Midbrain (tissue), 1 donor: ENCODE measurements around the gene PLD2.
A peak's percentile ranks its signal among the peaks of the same experiment; 100 is the strongest.

Source experiments
- DNase-seq: peaks from one replicate; lab custom pipeline; 2025; lab: John Stamatoyannopoulos, UW

The PLD2 gene, protein sequence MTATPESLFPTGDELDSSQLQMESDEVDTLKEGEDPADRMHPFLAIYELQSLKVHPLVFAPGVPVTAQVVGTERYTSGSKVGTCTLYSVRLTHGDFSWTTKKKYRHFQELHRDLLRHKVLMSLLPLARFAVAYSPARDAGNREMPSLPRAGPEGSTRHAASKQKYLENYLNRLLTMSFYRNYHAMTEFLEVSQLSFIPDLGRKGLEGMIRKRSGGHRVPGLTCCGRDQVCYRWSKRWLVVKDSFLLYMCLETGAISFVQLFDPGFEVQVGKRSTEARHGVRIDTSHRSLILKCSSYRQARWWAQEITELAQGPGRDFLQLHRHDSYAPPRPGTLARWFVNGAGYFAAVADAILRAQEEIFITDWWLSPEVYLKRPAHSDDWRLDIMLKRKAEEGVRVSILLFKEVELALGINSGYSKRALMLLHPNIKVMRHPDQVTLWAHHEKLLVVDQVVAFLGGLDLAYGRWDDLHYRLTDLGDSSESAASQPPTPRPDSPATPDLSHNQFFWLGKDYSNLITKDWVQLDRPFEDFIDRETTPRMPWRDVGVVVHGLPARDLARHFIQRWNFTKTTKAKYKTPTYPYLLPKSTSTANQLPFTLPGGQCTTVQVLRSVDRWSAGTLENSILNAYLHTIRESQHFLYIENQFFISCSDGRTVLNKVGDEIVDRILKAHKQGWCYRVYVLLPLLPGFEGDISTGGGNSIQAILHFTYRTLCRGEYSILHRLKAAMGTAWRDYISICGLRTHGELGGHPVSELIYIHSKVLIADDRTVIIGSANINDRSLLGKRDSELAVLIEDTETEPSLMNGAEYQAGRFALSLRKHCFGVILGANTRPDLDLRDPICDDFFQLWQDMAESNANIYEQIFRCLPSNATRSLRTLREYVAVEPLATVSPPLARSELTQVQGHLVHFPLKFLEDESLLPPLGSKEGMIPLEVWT

DNA sequence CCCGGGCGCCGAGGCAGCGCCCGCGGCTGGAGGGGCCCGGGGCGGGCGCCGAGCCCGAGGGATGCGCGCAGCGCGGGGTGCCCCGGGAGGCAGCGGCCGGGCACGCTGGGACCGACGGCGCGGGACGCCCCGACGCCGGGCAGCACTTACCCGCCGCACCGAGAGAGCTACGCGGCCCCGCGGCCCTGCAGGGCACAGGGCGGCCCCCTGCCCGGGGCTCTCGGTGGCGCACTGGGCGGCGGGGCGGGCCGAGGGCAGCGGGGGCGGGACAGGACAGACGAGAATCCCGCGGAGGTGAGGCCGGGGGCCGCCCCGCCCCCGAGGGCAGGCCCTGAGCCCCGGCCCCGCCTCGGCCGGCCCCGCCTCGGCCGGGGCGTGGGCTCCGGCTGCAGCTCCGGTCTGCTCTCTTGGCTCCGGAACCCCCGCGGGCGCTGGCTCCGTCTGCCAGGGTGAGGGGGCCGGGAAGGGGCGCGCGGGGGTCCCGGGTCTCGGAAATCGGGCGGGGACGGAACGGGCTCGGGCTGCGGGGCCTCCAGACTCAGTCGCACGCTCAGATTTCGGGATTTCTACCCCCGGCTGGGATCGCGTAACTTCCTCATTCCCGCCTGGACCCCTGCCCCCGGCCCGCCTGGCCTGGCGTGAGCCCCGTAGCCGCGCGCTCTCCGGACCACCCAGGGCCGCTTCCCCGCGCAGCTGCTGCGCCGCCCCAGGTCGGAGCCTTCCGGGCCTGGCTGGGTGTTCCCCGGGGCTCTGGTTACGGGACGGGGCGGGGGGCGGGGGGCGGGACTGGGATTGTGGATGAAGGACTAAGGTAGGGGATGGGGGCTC lies at the start of gene PLD2:
Gene PLD2, plus strand, starts transcription at position 376 of the 828 bp plus-strand sequence. CDS start 621 bp downstream, outside the sequence.
- DNase-seq = peak; percentile 78

DNA sequence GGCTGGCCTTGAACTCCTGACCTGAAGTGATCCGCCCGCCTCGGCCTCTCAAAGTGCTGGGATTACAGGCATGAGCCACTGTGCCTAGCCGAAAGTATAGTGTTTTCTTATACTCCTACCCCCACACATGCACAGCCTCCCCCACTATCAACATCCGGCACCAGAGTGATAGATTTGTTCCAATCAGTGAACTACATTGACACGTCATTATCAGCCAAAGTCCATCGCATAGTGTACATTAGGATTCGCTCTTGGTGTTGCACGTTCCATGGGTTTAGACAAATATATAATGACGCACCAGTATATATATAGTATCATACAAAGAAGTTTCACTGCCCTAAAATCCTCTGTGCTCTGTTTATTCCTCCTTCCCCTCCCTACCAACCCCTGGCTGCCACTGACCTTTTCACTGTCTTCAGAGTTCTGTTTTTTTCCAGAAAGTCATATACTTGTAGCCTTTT lies 47.1 kb upstream of the PLD2 start:
- no peak for DNase-seq

DNA sequence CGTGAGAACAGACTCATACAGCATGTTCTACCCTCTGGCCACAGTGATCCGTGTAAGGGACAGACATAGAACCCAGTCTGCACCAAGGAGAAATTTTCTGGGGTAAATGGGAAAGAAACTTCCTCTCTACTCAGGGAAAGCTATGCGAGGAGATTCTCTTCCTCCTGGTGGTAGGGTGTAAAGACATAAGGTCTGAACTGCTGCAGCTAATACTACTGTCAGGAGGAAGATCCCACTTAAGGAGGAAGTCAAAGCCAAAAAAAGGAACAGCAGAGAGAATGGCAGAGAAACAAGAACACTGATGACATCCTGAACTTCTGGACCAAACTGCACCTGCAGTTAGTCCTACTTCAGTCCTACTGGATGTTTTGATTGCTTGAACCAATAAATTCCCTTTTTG lies 42.4 kb upstream of the PLD2 start:
- DNase-seq = peak; percentile 54

DNA sequence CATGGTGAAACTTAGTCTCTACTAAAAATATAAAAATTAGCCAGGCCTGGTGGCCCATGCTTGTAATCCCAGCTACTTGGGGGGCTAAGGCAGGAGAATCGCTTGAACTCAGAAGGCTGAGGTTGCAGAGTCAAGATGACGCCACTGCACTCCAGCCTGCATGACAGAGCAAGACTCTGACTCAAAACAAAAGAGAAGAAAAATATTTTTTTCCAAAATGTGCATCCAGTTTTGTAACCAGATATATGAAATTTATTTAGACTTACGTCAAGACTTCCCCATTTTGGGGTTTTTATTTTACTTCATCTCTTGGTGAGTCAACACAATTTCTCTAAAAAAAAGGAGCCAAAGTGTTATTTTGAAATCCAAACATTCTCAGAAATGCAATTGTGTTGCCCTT lies 40.8 kb upstream of the PLD2 start:
- DNase-seq = no peak

- DNase-seq = no peak
Observed at GRCh38 chr17:4766723-4767122, 40.2 kb upstream of the PLD2 start.

DNA sequence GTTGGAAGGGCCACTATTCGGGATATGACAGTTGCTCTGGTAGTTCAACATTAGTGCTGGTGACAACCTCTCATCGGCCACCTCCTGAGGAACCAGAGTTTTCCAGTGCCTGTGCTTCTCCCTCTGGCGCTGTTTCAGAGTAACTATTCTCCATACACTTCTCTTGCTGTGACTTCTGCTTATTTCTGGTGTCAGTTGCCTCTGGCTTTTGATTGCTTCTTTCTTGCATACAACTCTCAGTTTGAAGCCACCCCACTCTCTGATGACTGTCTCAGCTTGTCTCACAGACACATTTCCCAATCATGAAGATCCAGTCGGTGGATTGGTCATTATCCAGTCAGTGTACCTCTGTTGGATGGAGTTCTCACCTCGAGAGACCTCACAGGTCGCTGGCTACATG lies 38.7 kb upstream of the PLD2 start:
- DNase-seq = no peak

DNA sequence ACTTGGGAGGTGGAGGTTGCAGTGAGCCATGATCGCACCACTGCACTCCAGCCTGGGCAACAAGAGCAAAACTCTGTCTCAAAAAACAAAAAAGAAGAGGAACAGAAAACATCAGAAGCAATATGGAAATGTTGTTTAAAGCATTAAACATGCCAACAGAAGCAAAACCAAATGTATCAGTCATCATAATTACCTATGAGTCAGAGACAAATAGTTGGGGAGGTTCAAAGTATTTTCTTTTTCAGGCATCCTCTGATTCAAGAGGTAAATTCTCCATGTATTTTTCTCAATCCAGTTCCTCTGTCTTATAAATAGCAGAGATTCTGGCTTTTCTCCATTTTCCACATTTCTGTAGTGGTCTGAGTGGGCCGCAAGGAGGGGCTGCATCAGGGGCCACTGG lies 37.3 kb upstream of the PLD2 start:
- DNase-seq = no peak

GRCh38 chr17:4771519-4772234 lies 35.3 kb upstream of the PLD2 start, which contains the start of gene TM4SF5:
TSS of gene TM4SF5 (plus strand) at chr17:4771886. CDS start at chr17:4771923, 37 bp downstream.
- no peak for DNase-seq

GRCh38 chr17:4772235-4772613 lies 34.7 kb upstream of the PLD2 start:
- no peak for DNase-seq

DNA sequence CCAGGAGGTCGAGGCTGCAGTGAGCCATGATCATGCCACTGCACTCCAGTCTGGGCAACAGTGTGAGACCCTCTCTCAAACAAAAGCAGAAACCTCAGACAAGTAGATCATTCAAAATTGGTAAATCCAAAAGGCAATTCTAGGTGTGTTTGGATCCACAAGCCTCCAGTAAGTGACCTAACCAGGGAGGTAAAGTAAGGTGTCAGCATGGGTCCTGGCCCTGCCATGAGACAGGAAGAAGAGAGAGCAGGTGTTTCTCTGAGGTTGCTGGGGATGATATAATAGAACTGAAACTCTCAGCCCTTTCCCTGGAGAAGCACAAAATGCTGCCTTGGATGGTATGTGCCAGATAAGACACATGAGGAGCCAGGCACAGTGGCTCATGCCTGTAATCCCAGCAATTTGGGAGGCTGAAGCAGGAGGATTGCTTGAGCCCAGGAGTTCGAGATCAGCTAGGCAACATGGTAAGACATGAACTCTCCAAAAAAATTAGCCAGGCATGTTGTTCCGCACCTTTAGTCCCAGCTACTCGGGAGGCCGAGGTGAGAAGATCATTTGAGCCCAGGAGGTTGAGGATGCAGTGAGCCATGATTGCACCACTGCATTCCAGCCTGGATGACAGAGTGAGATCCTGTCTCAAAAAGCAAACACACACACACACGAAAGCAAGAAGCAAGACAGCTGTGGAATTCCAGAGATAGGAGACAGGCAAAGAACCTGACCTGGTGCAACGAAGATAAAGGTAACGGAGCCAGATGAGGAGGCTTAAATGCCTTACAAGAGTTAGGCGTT lies 28.8 kb upstream of the PLD2 start:
- DNase-seq = no peak

- DNase-seq = no peak
Observed at GRCh38 chr17:4780325-4780955, 26.5 kb upstream of the PLD2 start.

GRCh38 chr17:4782652-4783051 lies 24.3 kb upstream of the PLD2 start:
- no peak for DNase-seq

DNA sequence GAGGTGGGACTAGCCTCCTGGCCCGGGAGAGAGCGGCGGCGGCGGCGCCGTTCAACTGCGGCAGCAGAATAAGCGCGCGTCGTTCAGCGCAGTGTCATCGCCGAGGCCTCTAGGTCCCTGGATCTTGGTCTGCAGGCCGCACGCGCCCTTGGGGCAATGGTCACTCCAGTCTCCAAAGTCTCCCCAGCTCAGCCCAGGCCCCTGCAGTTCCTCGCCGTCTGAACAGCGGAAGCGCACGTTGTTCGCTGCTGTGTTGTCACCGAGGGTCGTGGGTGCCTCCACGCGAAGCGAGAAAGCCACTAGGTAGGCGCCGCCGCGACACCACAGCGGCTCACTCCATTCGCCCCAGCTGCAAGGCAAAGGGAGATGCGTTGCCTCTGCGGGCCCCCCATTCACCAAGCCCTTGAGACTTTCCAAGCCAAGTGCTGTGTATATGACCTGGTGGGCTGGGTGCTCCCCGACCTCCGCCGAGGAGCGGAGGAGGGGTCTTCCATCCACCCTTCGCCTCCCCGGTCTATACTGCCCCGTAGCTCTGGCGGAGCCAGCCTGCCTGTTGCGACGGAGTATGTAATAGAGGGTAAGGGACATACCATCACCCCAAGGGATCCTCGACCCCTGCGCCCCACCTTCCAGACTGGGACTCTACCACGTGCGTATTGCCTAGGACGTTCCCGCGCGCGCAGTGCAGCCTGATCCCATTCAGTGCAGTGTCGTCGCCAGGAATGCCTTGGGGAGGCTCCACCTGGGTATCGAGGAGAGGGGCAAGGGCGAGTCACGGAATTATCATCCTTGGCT lies 21.4 kb upstream of the PLD2 start:
- DNase-seq = no peak

DNA sequence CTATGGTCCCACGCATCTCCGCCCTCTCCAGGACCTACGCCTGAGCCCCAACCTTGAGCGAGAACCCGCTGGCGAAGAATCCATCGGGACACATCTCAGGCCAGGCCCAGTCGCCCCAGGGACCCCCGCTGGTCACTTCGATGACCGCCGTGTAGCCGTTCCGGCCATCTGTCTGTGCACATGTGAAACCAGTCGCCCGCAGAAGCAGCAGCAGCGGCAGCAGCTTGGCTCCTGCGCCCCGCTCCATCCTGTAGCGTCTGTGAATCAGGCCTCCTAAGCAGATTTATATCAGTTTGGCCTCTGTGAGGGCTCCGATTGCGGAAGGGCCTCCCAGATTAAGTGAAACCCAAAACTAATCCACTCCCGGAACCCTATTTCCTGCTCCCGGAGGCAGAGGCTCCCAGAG lies 20.8 kb upstream of the PLD2 start, which contains the start of gene VMO1:
Gene VMO1, minus strand, starts transcription at position 259 of the 406 bp plus-strand sequence. Its CDS starts 12 bp downstream, at position 247.
- DNase-seq = no peak

GRCh38 chr17:4786516-4786915 lies 20.4 kb upstream of the PLD2 start:
- DNase-seq = peak; percentile 23

GRCh38 chr17:4788159-4788806 lies 18.7 kb upstream of the PLD2 start:
- no peak for DNase-seq

DNA sequence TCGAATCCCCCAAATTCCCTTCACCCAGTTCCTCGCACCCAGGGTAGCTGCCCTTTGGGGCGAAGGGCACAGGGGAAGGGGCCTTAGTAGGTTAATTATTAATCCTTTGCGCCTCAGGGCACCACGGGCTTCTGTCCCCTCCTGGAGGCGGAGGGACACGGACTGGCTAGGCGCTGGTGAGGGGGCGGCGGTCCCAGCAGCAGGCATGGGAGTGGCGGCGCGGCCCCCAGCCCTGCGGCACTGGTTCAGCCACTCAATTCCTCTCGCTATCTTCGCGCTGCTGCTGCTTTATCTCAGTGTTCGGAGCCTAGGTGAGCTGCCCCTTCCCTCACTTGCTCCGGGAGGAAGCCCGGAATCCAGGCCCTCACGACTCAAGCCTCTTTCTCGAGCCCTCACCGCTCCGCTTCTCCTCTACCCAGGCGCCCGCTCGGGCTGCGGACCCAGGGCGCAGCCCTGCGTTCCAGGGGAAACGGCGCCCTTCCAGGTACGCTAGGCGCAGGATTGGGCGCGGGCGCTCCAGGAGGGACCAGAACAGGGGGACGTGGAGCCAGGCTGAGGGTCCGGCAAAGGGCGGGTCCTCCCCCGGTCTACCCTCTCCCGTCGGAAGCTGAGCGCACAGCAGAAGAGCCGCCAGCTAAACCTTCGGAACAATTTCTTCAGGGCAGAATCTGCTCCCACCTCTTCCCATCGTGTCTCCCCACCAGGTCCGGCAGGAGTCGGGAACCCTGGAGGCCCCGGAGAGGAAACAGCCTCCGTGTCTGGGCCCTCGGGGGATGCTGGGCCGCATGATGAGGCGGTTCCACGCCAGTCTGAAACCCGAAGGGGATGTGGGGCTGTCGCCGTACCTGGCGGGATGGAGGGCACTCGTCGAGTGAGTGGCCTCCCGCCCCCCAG lies 17.9 kb upstream of the PLD2 start, which contains the start of gene GLTPD2:
Gene GLTPD2, plus strand, starts transcription at position 158 of the 894 bp plus-strand sequence. Its CDS starts 48 bp downstream, at position 206.
- DNase-seq = no peak
